Activated CD8-positive, alpha-beta memory T cell treated with anti-CD3 and anti-CD28 coated beads for 48 hours (primary cell): ENCODE measurements around the gene CPLX4.
"Not testable (repeated sequence)": the region's sequence is repeated elsewhere in the genome, so short reads cannot be mapped to it uniquely, and the experiment has no call there.

Source experiments
- DNase-seq, 3 experiments: peaks; one replicate each; pipeline ENCODE4 v3.0.0-alpha.2; 2020; ENCODE audit warnings: low read depth in 2 of 3, low spot score in 2 of 3

The CPLX4 gene

DNA sequence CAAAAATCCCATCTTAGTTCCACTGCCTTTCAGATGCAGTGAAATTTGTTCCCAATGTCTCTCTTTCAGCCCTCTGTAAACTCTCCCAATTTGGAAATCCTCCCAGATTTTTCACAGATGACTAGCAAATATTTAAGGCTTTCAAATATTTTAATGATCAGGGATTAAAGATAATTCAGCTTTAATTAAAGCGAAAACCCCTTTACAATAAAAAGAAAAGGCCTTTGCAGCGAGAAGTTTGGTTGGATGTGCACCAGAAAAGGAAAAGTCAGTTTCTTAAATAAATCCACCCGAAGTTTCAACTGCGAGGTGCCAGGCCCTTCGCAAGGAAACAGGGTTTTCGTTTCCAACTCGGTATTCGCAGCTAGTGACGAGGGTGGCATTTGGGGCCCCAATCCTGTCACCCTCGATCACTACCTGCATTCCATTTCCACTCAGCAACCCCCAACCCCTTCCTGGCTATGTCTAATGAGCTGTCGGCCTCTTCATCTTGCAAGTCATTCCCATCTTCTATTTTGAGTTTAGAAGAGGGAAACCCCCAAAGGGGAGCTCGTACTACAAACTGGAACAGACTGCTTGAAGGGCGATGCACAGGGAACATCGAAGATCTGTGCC is 46.7 kb downstream of the CPLX4 start:
- no peak for DNase-seq

DNA sequence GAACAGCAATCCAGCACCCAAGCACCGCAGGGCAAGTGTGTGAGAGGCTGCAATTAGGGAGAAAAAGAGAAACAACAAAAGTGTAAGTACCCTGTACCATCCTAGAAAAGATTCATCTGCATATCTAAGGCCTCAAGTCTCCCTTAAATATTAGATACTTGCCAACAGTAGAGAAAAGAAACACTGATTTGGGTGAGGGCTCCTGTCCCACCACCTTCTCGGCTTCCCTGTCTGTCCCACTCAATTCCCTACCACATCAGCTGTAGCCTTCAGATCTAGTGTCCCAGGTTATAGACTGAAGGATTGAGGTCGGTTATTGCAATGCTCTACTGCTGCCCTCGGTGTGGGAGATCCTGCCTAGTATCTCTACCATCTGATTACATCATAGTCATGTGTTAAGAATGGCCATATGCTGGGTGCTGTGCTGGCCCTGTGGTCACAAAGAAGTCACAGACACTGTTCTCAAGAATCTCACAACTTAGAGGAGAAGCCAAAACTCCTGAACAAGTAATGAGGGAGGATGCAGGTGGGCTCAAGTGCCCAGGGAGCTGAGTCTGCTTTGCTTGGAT is 47.7 kb downstream of the CPLX4 start:
- DNase-seq: no peak

DNA sequence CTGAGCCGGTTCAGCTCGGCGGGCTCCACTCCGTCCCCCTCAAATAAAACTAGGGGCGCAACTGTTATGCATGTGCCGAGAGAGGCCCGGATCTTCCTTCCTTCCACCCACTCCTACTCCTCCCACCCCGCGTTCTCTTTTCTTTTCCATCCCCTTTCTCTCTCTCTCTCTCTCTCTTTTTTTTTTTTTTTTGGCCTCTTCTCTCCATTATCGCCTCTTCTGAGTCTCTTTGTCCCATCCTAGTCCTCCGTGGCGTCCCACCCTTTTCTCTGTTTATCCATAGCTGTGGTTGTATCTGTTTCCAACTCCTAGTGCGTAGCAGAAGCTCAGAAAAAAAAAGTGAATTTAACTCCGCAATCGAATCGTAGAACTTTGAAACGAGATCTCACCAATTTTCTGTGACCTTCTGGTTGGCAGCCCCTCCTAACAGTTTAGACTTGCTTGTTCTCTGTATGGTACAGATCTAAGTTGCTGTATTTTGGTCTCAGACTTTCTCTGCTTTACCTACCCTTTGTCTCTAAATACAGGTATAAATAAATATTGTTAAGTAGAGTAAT is 48.8 kb downstream of the CPLX4 start:
- no peak for DNase-seq

DNA sequence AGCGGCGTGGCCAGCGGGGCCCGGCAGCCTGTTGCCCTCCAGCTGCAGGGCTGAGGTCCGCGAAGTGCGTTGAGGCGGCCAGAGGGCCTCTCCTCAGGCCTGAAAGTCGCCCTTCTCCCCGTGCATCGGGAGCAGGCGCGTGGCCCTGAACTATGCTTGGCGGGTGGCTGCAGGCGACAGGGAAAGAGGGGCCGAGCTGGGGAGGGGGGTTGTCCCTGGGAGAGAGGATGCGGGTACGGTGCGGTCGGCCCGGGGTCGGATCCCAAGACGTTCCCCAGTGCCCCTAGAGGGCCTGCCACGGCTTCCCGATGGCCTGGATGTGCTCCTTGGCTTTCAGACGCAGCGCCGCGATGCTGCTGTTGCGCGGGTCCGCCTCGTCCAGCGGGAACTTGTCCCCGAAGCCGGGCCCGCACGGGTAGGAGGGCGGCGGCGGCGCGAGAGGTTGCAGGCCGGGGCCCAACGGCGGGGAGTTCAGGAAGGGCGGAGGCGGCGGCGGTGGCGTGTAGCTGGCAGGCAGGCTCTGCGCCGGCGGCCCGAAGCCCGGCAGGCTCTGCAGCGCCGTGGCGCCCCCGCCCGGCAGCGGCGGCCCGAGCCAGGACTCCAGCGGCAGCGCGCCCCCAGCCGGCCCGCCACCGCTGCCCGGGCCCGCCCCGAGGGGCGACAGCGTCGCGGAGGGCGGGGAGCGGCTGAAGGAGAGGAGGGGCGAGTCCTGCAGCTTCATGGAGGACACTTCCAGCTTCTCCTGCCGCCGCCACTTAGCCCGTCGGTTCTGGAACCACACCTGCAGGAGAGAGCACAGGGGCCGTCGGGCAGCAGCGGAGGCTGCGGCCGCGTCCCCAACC is 49.5 kb downstream of the CPLX4 start:
- DNase-seq: no peak

DNA sequence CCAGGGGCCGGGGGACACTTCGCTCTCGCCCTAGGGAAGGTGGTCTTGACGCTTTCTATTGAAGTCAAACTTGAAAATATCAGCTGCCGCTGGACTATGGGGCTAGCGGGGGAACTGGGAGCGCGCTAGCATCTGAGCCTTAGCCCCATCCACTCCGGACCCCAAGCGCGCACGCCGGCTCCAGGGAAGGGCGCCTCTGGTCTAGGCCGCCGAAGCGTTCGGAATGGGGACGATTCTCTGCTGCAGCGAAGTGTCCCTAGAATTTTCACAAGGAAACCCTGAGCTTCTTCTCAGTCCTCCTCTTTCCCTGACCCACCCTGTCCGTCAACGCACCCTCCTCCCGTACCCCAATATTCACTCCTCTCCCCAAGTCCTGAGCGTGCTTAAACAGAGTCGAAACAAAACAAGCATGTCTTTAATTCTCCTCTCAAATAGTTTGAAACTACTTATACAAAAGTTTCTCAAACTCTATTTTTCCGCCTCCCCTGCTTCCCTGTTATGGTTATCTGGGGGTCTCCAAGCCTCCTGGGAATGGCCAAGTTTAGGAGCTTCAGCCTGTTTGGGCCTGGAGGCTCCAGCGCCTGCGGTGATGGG is 50.2 kb downstream of the CPLX4 start:
- no peak for DNase-seq

DNA sequence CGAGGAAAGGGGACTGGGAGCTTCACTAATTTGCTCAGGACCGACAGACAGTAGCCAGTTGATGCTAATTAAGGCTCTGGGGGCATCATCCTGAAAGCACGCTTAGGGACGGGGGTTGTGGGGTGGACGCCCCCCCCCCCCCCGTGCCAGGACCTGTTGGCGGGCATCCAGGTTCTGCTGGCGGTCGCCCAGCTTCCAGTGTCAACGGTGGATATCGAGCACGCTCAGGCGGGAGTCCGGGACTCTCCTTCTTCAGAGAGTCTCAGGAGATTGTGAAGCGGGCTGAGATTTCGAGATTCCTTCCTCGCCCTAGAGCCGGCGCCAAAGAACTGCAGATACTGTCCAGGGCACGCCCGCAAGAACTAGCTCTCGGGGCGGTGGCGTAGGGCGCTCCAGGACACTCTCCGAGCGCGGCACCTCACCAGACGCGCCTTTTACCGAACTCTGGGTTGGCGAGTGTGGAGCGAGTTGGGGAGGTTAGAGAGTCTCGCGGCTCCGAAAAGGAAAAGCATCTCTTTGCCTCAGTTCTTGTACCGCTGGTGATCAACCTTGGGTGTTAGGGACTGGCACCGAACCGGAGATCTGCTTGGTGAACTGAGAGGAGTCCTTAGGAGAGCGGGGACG is 50.8 kb downstream of the CPLX4 start:
- DNase-seq: no peak

DNA sequence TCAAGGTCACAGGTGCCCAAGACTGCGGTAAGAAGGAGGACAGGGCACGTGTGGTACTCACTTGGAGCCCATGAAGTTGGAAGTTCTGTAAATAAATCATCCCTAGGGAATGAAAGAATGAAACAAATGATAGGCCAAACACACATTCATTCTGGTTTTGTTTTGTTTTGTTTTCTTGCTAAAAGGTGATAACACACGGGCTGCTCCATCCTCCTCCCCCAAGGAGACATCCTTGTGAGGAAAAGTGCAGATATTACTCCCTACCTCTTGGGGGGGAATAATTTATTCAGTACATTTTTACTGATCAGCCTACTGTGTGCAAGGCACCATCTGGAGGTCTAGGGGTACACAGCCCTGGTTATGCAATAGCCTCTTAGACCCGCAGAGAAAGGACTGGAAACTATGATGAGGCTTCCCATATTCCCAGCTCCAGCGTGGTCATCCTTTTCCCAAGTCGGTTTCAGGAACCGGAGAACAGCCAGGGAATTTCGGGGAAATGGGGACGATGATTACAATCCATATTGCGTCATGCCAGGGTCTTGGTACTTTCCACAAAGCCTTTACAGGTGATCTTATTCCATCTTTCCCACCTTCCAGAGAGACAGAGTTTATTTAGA is 51.5 kb downstream of the CPLX4 start:
- no peak for DNase-seq

DNA sequence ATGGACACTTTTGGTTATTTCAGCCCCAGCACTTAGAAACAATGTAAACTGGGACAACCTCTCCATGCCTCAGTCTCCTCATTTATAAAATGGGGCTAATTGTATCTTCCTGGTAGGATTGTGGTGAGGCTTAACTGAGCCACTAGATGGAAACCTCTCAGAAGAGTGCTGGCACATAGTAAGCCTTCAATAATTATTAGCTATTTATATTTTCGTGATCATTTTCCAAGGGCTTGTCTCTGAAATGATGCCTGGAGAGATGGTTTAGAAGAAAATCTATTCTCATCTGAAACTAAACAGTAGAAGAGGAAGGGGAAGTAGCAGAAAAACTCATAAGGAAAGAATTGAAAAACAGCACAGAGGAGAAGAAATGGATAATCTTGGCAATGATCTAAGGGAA is 52.0 kb downstream of the CPLX4 start:
- DNase-seq: no peak

DNA sequence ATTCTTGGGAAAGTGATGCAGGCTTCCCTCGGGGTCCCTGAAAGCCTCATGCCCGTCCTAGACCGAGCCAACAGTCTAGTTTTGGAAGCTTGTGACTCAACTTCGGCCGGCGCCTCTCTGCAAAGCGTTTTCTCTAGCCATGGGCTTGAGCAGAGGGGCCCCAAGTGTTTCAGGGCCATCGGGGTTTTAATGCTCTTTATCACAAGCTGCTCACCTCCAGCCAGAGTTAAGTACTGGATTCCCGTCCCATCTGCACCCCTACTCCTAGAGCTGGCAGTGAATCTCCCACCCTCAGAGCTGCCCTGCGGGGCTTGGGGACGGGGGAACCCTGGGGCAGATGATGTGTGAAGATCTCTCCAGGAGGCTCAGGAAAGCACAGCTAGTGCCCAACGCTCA is 52.5 kb downstream of the CPLX4 start:
- DNase-seq: no peak

DNA sequence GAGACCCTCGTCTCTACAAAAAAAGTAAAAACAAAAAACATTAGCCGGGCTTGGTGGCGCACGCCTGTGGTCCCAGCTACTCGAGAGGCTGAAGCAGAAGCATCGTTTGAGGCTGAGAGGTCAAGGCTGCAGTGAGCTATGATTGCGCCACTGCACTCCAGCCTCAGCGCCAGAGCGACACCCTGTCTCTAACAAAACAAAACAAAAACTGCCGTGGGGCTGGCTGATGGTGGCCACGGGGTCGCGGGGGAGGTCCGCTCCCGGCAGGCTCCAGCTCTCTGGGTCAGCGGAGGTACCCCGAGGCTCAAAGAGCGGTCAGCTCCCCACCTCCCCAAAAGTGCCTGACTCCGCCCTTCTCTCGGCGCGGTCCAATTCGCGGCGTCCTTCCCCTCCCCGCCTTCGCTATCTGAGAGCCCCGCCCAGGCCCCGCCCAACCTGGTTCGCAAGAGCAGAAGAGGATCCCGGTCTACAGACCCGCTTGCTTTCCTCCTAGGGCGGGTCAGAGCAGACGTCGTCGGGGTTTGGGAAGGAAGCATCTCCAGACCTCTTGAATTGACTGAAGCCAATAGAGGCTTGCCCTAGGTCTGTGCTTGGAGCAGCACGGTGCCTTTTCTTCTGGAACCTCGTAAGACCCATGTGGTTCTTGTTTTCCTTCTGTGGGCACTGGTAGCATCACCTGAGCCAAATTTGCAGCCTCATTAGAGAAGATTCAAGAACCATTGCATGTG is 53.0 kb downstream of the CPLX4 start:
- DNase-seq: no peak

DNA sequence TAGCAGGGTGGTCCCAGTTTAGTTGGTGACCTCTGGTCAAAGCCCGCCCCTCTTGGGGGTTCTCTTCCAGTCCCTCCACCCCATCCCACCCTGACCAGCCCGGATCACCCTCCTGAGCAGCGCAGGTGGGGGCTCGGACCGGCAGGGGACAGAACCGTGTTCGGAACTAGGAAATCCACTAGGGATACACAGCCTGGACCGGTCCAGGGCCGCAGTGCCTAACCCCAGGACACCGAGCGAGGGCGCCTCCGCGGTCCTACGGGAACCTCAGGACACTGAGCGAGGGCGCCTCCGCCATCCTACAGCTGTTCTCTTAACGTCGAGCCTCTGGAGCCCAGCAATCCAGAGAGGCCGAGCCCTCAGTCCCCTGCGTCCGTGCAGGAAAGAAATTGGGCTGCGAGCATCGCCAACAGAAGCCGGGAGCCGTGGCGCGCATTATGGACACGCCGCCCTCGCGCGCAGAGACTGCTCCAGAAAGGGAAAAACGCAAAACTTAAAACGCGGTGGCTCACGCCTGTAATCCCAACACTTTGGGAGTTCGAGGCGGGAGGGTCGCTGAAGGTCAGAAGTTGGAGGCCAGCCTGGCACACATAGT is 53.7 kb downstream of the CPLX4 start:
- no peak for DNase-seq

DNA sequence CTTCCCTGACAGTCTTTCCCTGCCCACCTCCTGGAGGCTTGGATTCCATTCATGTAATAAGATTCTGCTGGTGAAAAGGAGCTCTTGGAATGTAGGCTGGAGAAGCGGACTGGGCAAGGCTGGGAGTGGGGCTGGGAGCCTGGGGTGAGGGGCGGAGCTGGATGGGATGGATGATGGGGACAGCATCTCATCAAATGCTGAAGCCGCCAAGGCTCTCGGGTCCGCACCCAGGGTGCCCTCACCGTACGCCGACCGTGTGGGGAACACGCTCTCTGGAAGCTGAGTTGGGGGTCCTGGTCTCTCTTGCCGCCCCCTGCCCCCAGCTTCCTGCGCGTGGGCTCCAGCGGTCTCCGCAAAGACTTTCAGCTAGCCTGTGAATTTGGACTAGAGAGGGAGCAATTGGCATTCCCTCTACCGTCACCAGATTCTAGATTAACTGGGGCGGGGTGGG is 54.3 kb downstream of the CPLX4 start:
- DNase-seq: no peak

DNA sequence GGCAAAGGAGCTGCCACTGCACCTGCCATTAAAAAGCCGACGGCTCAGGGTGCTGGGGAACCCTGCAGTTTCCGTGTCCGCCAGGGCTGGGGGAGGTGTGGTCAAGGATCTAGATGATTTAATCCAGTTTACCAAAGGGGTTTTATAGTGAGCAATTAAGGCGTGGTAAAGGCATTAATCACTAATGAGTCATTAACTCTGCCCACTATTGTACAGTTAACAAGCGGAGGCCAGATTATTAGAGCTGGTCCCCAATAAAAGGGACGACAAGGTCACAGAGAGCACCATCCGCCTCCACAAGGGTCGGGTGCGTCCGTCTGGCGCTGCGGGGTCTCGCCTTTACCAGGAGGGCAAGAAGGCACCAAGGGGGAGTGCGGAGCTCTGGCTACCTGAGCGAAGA is 54.8 kb downstream of the CPLX4 start:
- no peak for DNase-seq

DNA sequence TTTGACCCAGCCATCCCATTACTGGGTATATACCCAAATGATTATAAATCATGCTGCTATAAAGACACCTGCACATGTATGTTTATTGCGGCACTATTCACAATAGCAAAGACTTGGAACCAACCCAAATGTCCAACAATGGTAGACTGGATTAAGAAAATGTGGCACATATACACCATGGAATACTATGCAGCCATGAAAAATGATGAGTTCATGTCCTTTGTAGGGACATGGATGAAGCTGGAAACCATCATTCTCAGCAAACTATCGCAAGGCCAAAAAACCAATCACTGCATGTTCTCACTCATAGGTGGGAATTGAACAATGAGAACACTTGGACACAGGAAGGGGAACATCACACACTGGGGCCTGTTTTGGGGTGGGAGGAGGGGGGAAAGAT is 56.2 kb downstream of the CPLX4 start:
- not testable (repeated sequence) for DNase-seq

DNA sequence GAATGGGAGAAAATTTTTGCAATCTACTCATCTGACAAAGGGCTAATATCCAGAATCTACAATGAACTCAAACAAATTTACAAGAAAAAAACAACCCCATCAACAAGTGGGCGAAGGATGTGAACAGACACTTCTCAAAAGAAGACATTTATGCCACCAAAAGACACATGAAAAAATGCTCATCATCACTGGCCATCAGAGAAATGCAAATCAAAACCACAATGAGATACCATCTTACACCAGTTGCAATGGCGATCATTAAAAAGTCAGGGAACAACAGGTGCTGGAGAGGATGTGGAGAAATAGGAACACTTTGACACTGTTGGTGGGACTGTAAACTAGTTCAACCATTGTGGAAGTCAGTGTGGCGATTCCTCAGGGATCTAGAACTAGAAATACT is 56.6 kb downstream of the CPLX4 start:
- not testable (repeated sequence) for DNase-seq

DNA sequence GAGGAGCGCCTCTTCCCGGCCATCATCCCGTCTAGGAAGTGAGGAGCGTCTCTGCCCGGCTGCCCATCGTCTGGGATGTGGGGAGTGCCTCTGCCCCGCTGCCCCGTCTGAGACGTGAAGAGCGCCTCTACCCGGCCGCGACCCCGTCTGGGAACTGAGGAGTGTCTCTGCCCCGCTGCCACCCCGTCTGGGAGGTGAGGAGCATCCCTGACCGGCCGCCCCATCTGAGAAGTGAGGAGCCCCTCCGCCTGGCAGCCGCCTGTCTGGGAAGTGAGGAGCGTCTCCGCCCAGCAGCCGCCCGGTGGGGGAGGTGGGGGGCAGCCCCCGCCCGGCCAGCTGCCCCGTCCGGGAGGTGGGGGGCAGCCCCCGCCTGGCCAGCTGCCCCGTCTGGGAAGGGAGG is 63.0 kb downstream of the CPLX4 start:
- not testable (repeated sequence) for DNase-seq

DNA sequence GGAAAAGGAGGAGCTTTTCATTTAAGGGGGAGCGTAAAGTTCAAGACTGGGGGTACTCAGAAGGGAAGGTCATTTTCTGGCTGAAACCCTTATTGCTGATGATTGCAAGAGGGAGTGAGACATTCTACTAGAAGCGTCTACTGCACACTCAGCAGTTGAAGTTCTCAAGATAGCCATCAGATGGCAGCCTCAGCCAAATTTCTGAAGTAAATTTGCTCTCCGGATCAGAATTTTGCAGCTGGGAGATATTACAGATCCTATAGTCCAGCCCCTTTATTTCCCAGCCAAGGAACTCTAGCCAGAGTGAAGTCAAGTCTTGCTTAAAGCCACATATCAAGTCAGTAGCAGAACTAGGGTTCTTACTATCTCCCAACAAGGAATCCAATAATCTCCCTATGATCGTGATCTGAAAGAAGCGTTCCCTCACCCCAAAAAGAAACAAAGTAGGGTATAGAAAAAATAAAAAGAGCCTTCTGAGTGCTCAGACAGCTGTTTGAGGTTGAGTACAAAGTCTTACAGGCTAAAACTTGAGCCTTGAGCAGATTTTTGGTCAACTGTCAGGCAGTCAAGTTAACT is 69.2 kb downstream of the CPLX4 start:
- DNase-seq: no peak

DNA sequence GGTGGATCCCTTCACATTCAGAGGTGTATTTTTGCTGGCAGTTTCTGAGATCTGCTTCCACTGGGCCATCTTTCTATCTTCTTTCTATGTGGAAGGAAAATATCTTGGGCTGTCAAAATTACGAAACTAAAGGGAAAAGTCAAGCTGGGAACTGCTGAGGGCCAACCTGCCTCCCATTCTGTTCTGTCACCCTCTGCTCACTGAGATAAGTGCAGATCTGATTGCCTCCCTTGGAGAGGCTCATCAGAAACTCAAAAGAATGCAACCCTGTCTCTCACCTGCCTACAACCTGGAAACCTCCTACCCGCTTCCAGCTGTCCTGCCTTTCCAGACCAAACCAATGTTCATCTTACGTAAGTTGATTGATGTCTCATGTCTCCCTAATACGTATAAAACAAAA is 71.7 kb downstream of the CPLX4 start:
- no peak for DNase-seq
